ENCODE measurements around the gene ZNF610. TPM values are rescaled to one million over a fixed set of nuclear protein-coding genes. Genes with fewer than 3 reads are reported as not detected.

The ZNF610 gene
- total and polyA plus RNA-seq, 12 donors, result 1.9 to 13.6 (median 4.3) TPM

DNA sequence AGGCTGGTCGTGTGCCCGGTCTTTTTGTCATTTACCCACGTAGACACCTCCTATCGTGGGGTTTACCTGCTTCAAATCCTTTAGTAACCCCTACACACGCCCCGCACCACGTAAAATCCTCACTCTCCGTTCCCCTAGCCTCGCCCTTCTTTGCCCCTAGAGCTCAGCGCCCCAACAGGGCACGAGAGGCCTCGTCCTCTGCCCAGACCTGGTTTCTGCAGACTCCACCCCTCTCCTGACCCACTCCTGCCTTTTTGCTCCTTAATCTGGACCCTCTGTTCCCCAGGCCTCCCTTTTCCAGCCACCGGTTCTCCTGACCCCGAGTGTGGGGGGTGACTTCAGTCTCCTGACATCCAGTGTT lies 62.0 kb downstream of the ZNF610 start:
- H3K36me3 ChIP-seq (replicated peaks in 1 of 2), result peaks cover 0 to 15% of the 10 kb centered on the region in 2 donors

DNA sequence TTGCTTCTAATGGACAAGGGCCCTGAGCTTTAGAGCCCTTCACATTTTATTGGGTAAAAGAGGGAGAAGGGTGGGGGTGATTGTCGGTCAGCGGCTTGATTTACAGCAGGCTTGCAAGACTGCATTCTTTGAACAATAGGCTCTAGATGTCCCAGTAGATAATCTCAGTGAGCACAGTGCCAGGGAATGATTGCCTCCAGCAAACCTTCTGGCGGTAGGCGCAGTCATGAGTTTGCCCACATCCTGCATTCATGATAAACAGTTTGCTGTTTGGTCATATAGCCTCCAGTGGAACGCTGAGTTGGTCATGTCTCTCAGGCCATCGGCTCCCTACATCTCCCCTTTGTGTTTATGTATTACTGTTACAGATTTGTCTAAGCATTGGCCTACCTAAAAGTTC lies 74.2 kb downstream of the ZNF610 start:
- TF ChIP-seq, protein P1, sequence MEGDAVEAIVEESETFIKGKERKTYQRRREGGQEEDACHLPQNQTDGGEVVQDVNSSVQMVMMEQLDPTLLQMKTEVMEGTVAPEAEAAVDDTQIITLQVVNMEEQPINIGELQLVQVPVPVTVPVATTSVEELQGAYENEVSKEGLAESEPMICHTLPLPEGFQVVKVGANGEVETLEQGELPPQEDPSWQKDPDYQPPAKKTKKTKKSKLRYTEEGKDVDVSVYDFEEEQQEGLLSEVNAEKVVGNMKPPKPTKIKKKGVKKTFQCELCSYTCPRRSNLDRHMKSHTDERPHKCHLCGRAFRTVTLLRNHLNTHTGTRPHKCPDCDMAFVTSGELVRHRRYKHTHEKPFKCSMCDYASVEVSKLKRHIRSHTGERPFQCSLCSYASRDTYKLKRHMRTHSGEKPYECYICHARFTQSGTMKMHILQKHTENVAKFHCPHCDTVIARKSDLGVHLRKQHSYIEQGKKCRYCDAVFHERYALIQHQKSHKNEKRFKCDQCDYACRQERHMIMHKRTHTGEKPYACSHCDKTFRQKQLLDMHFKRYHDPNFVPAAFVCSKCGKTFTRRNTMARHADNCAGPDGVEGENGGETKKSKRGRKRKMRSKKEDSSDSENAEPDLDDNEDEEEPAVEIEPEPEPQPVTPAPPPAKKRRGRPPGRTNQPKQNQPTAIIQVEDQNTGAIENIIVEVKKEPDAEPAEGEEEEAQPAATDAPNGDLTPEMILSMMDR (IDR thresholded peaks at IDR 0.05), result no peak
- no peak for TF ChIP-seq POLR2A (IDR thresholded peaks at IDR 0.05)
- H3K9me3 ChIP-seq (replicated peaks in 1 of 3), result peaks cover 0 to 56% (median 1%) of the 10 kb centered on the region in 3 donors
- intact Hi-C loops (cut with DNase I), result no loop called here
- H3K4me3 ChIP-seq, result no peak overlapping the region
- H3K27ac ChIP-seq, result no peak overlapping the region
- no peak for DNase-seq
- H3K36me3 ChIP-seq (replicated peaks in 1 of 2), result peaks cover 0 to 56% of the 10 kb centered on the region in 2 donors
- WGBS, 4 donors, result 96 to 99% (median 97%) methylated on average over 6 of the region's 6 CpGs
- H3K27me3 ChIP-seq, result no peaks in the 10 kb centered on the region
- H3K4me1 ChIP-seq (replicated peaks in 1 of 2), result no peaks in the 10 kb centered on the region

More for the DNA sequence above, 62.0 kb downstream of the ZNF610 start:
- peak in 4 of 7 donors; percentile 16 to 26 (median 18) for DNase-seq
- intact Hi-C loops (cut with DNase I), result no loop called here
- Histone ChIP-seq H3K4me1 (replicated peaks in 1 of 2) (peaks cover 10 to 15% of the 10 kb centered on the region in 2 donors), H3K9me3 (replicated peaks in 1 of 3) (peaks cover 0 to 4% (median 0%) of the 10 kb centered on the region in 3 donors), H3K27me3 (no peaks in the 10 kb centered on the region), H3K4me3 (peak overlapping the region; percentile 26 to 84 (median 68)), H3K27ac (peak overlapping the region in 4 of 5 donors; percentile 22 to 83 (median 58))
- WGBS, 4 donors, result 0 to 3% (median 2%) methylated on average over 14 of the region's 14 CpGs
- TF ChIP-seq, protein P1 (IDR thresholded peaks at IDR 0.05), result peak in 2 of 6 experiments; percentile 7 to 16
- TF ChIP-seq POLR2A (IDR thresholded peaks at IDR 0.05), result no peak

DNA sequence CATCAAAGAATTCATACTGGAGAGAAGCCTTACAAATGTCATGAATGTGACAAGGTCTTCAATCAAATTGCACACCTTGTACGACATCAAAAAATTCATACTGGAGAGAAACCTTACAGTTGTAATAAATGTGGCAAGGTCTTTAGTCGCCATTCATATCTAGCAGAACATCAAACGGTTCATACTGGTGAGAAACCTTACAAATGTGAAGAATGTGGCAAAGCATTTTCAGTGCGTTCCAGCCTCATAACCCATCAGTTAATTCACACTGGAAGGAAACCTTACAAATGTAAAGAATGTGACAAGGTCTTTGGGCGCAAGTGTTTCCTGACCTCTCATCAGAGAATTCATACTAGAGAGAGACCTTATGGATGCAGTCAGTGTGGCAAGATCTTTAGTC lies 79.7 kb downstream of the ZNF610 start:
- no peak for DNase-seq
- Histone ChIP-seq H3K36me3 (replicated peaks in 1 of 2) (peaks cover 0 to 7% of the 10 kb centered on the region in 2 donors), H3K27ac (no peak overlapping the region), H3K4me3 (no peak overlapping the region), H3K4me1 (replicated peaks in 1 of 2) (no peaks in the 10 kb centered on the region), H3K27me3 (no peaks in the 10 kb centered on the region), H3K9me3 (replicated peaks in 1 of 3) (peaks cover 0 to 85% (median 4%) of the 10 kb centered on the region in 3 donors)
- 94 to 97% (median 96%) methylated on average over 5 of the region's 5 CpGs for WGBS, 4 donors
- TF ChIP-seq POLR2A (IDR thresholded peaks at IDR 0.05), result no peak
- TF ChIP-seq, protein P1 (IDR thresholded peaks at IDR 0.05), result no peak
- intact Hi-C loops (cut with DNase I), result no loop called here

Small RNAs within 50 kb of the gene (small RNA-seq; reads per million reads assigned to genes)
- gene AC010332.1, result 0 reads per million in 2 donors

Other genes starting within 250 kb of the ZNF610 start
- 10 to 100 TPM in 8 of 9 donors, 1 to 10 TPM in 1; 9.2 to 34.1 (median 21.4) TPM for gene ZNF841, start 240.5 kb upstream of the ZNF610 start, total RNA-seq
- 10 to 100 TPM; 15.2 to 29.2 (median 16.7) TPM for gene ZNF841, start 240.5 kb upstream of the ZNF610 start, polyA plus RNA-seq
- 10 to 100 TPM in 8 of 9 donors, 1 to 10 TPM in 1; 7.0 to 55.4 (median 15.6) TPM for gene ZNF616, start 196.3 kb upstream of the ZNF610 start, total RNA-seq
- gene ZNF616, start 196.3 kb upstream of the ZNF610 start, polyA plus RNA-seq, result 10 to 100 TPM in 1 of 3 donors, 1 to 10 TPM in 2; 5.2 to 42.8 (median 5.6) TPM
- gene ZNF836, start 164.6 kb upstream of the ZNF610 start, total RNA-seq, result 100 to 1,000 TPM in 1 of 9 donors, 10 to 100 TPM in 7, 1 to 10 TPM in 1; 7.4 to 180 (median 36.0) TPM
- gene ZNF836, start 164.6 kb upstream of the ZNF610 start, polyA plus RNA-seq, result 10 to 100 TPM; 13.2 to 61.2 (median 15.1) TPM
- 1,000 to 10,000 TPM in 1 of 9 donors, 100 to 1,000 TPM in 8; 161 to 1,330 (median 354) TPM for gene PPP2R1A, start 146.2 kb upstream of the ZNF610 start, total RNA-seq
- 100 to 1,000 TPM; 349 to 638 (median 554) TPM for gene PPP2R1A, start 146.2 kb upstream of the ZNF610 start, polyA plus RNA-seq
- 10 to 100 TPM in 6 of 9 donors, 1 to 10 TPM in 3; 2.3 to 18.8 (median 13.3) TPM for gene ZNF766, start 66.7 kb upstream of the ZNF610 start, total RNA-seq
- gene ZNF766, start 66.7 kb upstream of the ZNF610 start, polyA plus RNA-seq, result 10 to 100 TPM in 1 of 3 donors, 1 to 10 TPM in 2; 2.8 to 21.4 (median 3.8) TPM
- 10 to 100 TPM in 4 of 9 donors, 1 to 10 TPM in 5; 2.1 to 15.1 (median 9.0) TPM for gene ZNF480, start 39.1 kb upstream of the ZNF610 start, total RNA-seq
- 10 to 100 TPM in 2 of 3 donors, 1 to 10 TPM in 1; 7.2 to 16.3 (median 13.2) TPM for gene ZNF480, start 39.1 kb upstream of the ZNF610 start, polyA plus RNA-seq
- 10 to 100 TPM in 8 of 9 donors, 1 to 10 TPM in 1; 7.5 to 23.1 (median 16.4) TPM for gene ZNF880, start 33.7 kb downstream of the ZNF610 start, total RNA-seq
- gene ZNF880, start 33.7 kb downstream of the ZNF610 start, polyA plus RNA-seq, result 10 to 100 TPM; 18.3 to 19.4 (median 18.8) TPM
- gene ZNF528, start 61.6 kb downstream of the ZNF610 start, total RNA-seq, result 10 to 100 TPM in 8 of 9 donors, 1 to 10 TPM in 1; 7.6 to 48.5 (median 23.6) TPM
- 10 to 100 TPM in 2 of 3 donors, 1 to 10 TPM in 1; 10.0 to 29.8 (median 22.4) TPM for gene ZNF528, start 61.6 kb downstream of the ZNF610 start, polyA plus RNA-seq
- under 1 TPM in 3 of 9 donors, not detected in 6; 0.11 to 0.18 (median 0.11) TPM for gene ZNF534, start 92.9 kb downstream of the ZNF610 start, total RNA-seq
- under 1 TPM in 1 of 3 donors, not detected in 2; 0.16 TPM for gene ZNF534, start 92.9 kb downstream of the ZNF610 start, polyA plus RNA-seq
- 1 to 10 TPM in 5 of 9 donors, under 1 TPM in 4; 0.09 to 5.3 (median 1.2) TPM for gene ZNF578, start 117.3 kb downstream of the ZNF610 start, total RNA-seq
- gene ZNF578, start 117.3 kb downstream of the ZNF610 start, polyA plus RNA-seq, result 1 to 10 TPM in 1 of 3 donors, under 1 TPM in 2; 0.16 to 1.7 (median 0.47) TPM
- 10 to 100 TPM in 7 of 9 donors, 1 to 10 TPM in 2; 7.6 to 28.8 (median 14.6) TPM for gene ZNF808, start 191.4 kb downstream of the ZNF610 start, total RNA-seq
- gene ZNF808, start 191.4 kb downstream of the ZNF610 start, polyA plus RNA-seq, result 1 to 10 TPM; 1.6 to 7.2 (median 6.0) TPM
- gene ZNF701, start 234.0 kb downstream of the ZNF610 start, total RNA-seq, result 10 to 100 TPM in 6 of 9 donors, 1 to 10 TPM in 3; 4.6 to 21.3 (median 13.0) TPM
- gene ZNF701, start 234.0 kb downstream of the ZNF610 start, polyA plus RNA-seq, result 1 to 10 TPM; 4.0 to 10.0 (median 7.5) TPM